Adrenal gland (tissue), 5 donors: Measurements from ENCODE around the gene FBXO8.
"Not testable (repeated sequence)": the region's sequence is repeated elsewhere in the genome, so short reads cannot be mapped to it uniquely, and the experiment has no call there.

Source experiments
- POLR2A ChIP-seq, 2 donors: fragments of 450-650 bp; IDR thresholded peaks; one replicate each; pipeline ENCODE4 v1.6.1; 2017; ENCODE audit warnings: antibody characterized with exemption in 2 of 2, mild to moderate bottlenecking in 2 of 2, moderate library complexity in 1 of 2
- TF ChIP-seq, protein P1 (sequence below), 6 experiments: fragments of 450-650 bp in 4 of 6; fragments of 200-600 bp in 2 of 6; sonication (generic) in 1 of 6; IDR thresholded peaks; 1 replicate in 5 of 6; 2 replicates in 1 of 6; pipeline versions ENCODE4 v1.5.1 to v1.8.0; 2016 to 2021; ENCODE audit warnings: antibody characterized with exemption in 6 of 6, mild to moderate bottlenecking in 2 of 6, moderate library complexity in 1 of 6
- donor health status: DM: no; HTN: no; CAD: no.

DNA sequence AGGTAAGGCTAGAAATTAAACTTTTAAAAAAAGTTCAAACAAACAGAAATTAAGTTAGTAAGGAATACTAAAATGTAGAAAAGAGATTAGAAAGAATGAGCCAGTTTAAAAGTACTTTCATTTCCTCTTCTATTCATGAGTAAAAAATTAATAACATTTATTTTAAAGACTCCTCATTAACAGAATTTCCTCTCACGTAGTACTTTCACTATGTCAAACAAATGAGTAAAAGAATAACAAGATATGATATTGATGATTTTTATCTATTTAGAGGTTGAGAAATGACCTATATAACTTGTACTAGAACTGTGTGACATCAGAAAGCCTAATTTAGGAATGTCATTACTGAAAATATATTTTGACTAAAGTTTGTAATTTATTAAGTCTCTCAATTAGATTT lies 22.0 kb downstream of the FBXO8 start:
- TF ChIP-seq, protein P1, sequence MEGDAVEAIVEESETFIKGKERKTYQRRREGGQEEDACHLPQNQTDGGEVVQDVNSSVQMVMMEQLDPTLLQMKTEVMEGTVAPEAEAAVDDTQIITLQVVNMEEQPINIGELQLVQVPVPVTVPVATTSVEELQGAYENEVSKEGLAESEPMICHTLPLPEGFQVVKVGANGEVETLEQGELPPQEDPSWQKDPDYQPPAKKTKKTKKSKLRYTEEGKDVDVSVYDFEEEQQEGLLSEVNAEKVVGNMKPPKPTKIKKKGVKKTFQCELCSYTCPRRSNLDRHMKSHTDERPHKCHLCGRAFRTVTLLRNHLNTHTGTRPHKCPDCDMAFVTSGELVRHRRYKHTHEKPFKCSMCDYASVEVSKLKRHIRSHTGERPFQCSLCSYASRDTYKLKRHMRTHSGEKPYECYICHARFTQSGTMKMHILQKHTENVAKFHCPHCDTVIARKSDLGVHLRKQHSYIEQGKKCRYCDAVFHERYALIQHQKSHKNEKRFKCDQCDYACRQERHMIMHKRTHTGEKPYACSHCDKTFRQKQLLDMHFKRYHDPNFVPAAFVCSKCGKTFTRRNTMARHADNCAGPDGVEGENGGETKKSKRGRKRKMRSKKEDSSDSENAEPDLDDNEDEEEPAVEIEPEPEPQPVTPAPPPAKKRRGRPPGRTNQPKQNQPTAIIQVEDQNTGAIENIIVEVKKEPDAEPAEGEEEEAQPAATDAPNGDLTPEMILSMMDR (IDR thresholded peaks at IDR 0.05), result not testable (repeated sequence)
- not testable (repeated sequence) for TF ChIP-seq POLR2A (IDR thresholded peaks at IDR 0.05)
